ENCODE data around the gene PSEN1. TPM values are rescaled to one million over a fixed set of nuclear protein-coding genes. Genes with fewer than 3 reads are reported as not detected.

Gene PSEN1
- total and polyA plus RNA-seq, 2 donors (not counting 3 experiments of a cell fraction or from before 2014, with no cell fraction given): 16.5 to 36.8 TPM

- H3K9ac ChIP-seq (replicated peaks; ENCODE audit: extremely low read depth, insufficient read depth, low read length): no peak overlapping the region
- CTCF ChIA-PET: no interaction called here
These were observed 118.7 kb downstream of the PSEN1 start for GRCh38 chr14:73255005-73255400.

More at GRCh38 chr14:73255005-73255400, 118.7 kb downstream of the PSEN1 start:
- dilution Hi-C loops (cut with MboI; ENCODE audit: extremely low pct_ligation_motif_present, low sequenced_read_pairs): no loop called here
- Histone ChIP-seq H3K4me3 (replicated peaks in 1 of 3; ENCODE audit: insufficient read depth in 1 of 3, low read depth in 1 of 3, low read length in 3 of 3) (no peak overlapping the region), H4K20me1 (replicated peaks; ENCODE audit: control insufficient read depth, extremely low read depth, insufficient read depth, low read length) (no peaks in the 10 kb centered on the region), H3K27me3 (ENCODE audit: control insufficient read depth in 2 of 2, insufficient read depth in 2 of 2, low read length in 2 of 2) (no peaks in the 10 kb centered on the region), H3K79me2 (ENCODE audit: control insufficient read depth, insufficient read depth, low read length) (no peaks in the 10 kb centered on the region), H3K4me2 (ENCODE audit: insufficient read depth, low read length) (no peak overlapping the region), H3K27ac (ENCODE audit: insufficient read depth, low read depth, low read length) (no peak overlapping the region), H2AFZ (ENCODE audit: low read depth, low read length) (no peak overlapping the region), H3K4me1 (ENCODE audit: control insufficient read depth, extremely low read depth, insufficient read depth, low read length) (no peaks in the 10 kb centered on the region), H3K9me1 (replicated peaks; ENCODE audit: control insufficient read depth, extremely low read depth, insufficient read depth, low read length) (no peaks in the 10 kb centered on the region), H3K36me3 (ENCODE audit: control insufficient read depth in 2 of 2, extremely low read depth in 1 of 2, insufficient read depth in 2 of 2, low read length in 2 of 2) (no peaks in the 10 kb centered on the region), H3K9me3 (replicated peaks; ENCODE audit: control insufficient read depth, insufficient read depth, low read length) (no peaks in the 10 kb centered on the region)
- no peak for FAIRE-seq
- no peak for DNase-seq (ENCODE audit: low read depth, low spot score)
- BruUV-seq (replicated peaks): no TSS peak
- POLR2A ChIA-PET: no interaction called here
- intact Hi-C loops (cut with micrococcal nuclease): no loop called here
- no peak for TF ChIP-seq EZH2 (IDR thresholded peaks at IDR 0.05; ENCODE audit: borderline replicate concordance, low read depth, low read length, severe bottlenecking)
- TF ChIP-seq MYC (IDR thresholded peaks at IDR 0.05; ENCODE audit: low read depth, low read length): no peak
- TF ChIP-seq POLR2AphosphoS5 (IDR thresholded peaks at IDR 0.05; ENCODE audit: insufficient read depth, low read depth, low read length): no peak
- no peak for TF ChIP-seq MAX (IDR thresholded peaks at IDR 0.05; ENCODE audit: insufficient read depth, insufficient read length)
- no peak for TF ChIP-seq JUN (IDR thresholded peaks at IDR 0.05; ENCODE audit: borderline replicate concordance, insufficient read depth, insufficient read length, low read depth)
- no peak for TF ChIP-seq CTCF (IDR thresholded peaks at IDR 0.05; ENCODE audit: extremely low read depth in 1 of 2, insufficient read depth in 1 of 2, low read depth in 1 of 2, low read length in 2 of 2)
- TF ChIP-seq POLR2A (IDR thresholded peaks at IDR 0.05; ENCODE audit: low read depth, low read length): no peak
- TF ChIP-seq GATA2 (IDR thresholded peaks at IDR 0.05; ENCODE audit: insufficient read depth, insufficient read length, low read depth, low read length): no peak
- TF ChIP-seq FOS (IDR thresholded peaks at IDR 0.05; ENCODE audit: borderline replicate concordance, insufficient read depth, low read length): no peak

All from endothelial cell of umbilical vein (primary cell).